Activated naive CD8-positive, alpha-beta T cell (primary cell): ENCODE results near the gene EPS15.
A peak's percentile ranks its signal among the peaks of the same experiment; 100 is the strongest.
"Not testable (repeated sequence)": the region's sequence is repeated elsewhere in the genome, so short reads cannot be mapped to it uniquely, and the experiment has no call there.

ENCODE experiments used
- H3K27ac Mint-ChIP-seq: one replicate; pipeline ENCODE4 v1.8.0; 2021; ENCODE audit warnings: mixed read lengths
- H3K27me3 Mint-ChIP-seq: one replicate; pipeline ENCODE4 v1.8.0; 2021; ENCODE audit warnings: mixed read lengths
- H3K36me3 Mint-ChIP-seq: one replicate; pipeline ENCODE4 v1.8.0; 2021; ENCODE audit warnings: mixed read lengths
- H3K4me1 Mint-ChIP-seq: one replicate; pipeline ENCODE4 v1.8.0; 2021; ENCODE audit warnings: low read depth, mixed read lengths
- H3K4me3 Mint-ChIP-seq: one replicate; pipeline ENCODE4 v1.8.0; 2021; ENCODE audit warnings: mild to moderate bottlenecking, mixed read lengths
- H3K9me3 Mint-ChIP-seq: one replicate; pipeline ENCODE4 v1.8.0; 2021; ENCODE audit warnings: low read depth, mixed read lengths

EPS15 gene

GRCh38 chr1:51552929-51553807, 34.1 kb upstream of the EPS15 start:
- no peak overlapping the region for H3K27ac Mint-ChIP-seq
- H3K36me3 Mint-ChIP-seq: no peaks in the 10 kb centered on the region
- no peak overlapping the region for H3K4me3 Mint-ChIP-seq
- peaks cover 11% of the 10 kb centered on the region for H3K4me1 Mint-ChIP-seq
- no peaks in the 10 kb centered on the region for H3K9me3 Mint-ChIP-seq
- H3K27me3 Mint-ChIP-seq: no peaks in the 10 kb centered on the region

GRCh38 chr1:51551848-51552296, 32.8 kb upstream of the EPS15 start:
- no peaks in the 10 kb centered on the region for H3K27me3 Mint-ChIP-seq
- H3K4me1 Mint-ChIP-seq: peaks cover 11% of the 10 kb centered on the region
- no peak overlapping the region for H3K4me3 Mint-ChIP-seq
- no peaks in the 10 kb centered on the region for H3K9me3 Mint-ChIP-seq
- no peaks in the 10 kb centered on the region for H3K36me3 Mint-ChIP-seq
- no peak overlapping the region for H3K27ac Mint-ChIP-seq

- Mint-ChIP-seq H3K4me3 (no peak overlapping the region), H3K9me3 (no peaks in the 10 kb centered on the region), H3K27ac (no peak overlapping the region), H3K36me3 (no peaks in the 10 kb centered on the region), H3K4me1 (peaks cover 11% of the 10 kb centered on the region), H3K27me3 (no peaks in the 10 kb centered on the region)
Observed at GRCh38 chr1:51551081-51551480, 32.0 kb upstream of the EPS15 start.

GRCh38 chr1:51549901-51550300, 30.8 kb upstream of the EPS15 start:
- Mint-ChIP-seq H3K9me3 (no peaks in the 10 kb centered on the region), H3K27me3 (no peaks in the 10 kb centered on the region), H3K36me3 (no peaks in the 10 kb centered on the region), H3K4me3 (no peak overlapping the region), H3K27ac (no peak overlapping the region), H3K4me1 (peaks cover 11% of the 10 kb centered on the region)

- Mint-ChIP-seq H3K4me3 (no peak overlapping the region), H3K4me1 (peaks cover 11% of the 10 kb centered on the region), H3K27me3 (no peaks in the 10 kb centered on the region), H3K36me3 (no peaks in the 10 kb centered on the region), H3K27ac (peak overlapping the region; percentile 75), H3K9me3 (no peaks in the 10 kb centered on the region)
Observed at GRCh38 chr1:51549016-51549619, 30.1 kb upstream of the EPS15 start.

- Mint-ChIP-seq H3K27ac (no peak overlapping the region), H3K4me3 (no peak overlapping the region), H3K36me3 (peaks cover 2% of the 10 kb centered on the region), H3K4me1 (peaks cover 15% of the 10 kb centered on the region), H3K9me3 (no peaks in the 10 kb centered on the region), H3K27me3 (no peaks in the 10 kb centered on the region)
Observed at GRCh38 chr1:51543858-51544257, 24.8 kb upstream of the EPS15 start.

GRCh38 chr1:51542158-51542953, 23.3 kb upstream of the EPS15 start:
- H3K9me3 Mint-ChIP-seq: no peaks in the 10 kb centered on the region
- no peak overlapping the region for H3K27ac Mint-ChIP-seq
- peaks cover 9% of the 10 kb centered on the region for H3K4me1 Mint-ChIP-seq
- H3K36me3 Mint-ChIP-seq: peaks cover 2% of the 10 kb centered on the region
- H3K4me3 Mint-ChIP-seq: no peak overlapping the region
- H3K27me3 Mint-ChIP-seq: no peaks in the 10 kb centered on the region

- Mint-ChIP-seq H3K4me1 (peaks cover 9% of the 10 kb centered on the region), H3K4me3 (no peak overlapping the region), H3K27ac (no peak overlapping the region)
Observed at GRCh38 chr1:51541313-51542050, 22.4 kb upstream of the EPS15 start.

GRCh38 chr1:51537568-51537967, 18.5 kb upstream of the EPS15 start:
- no peaks in the 10 kb centered on the region for H3K27me3 Mint-ChIP-seq
- H3K27ac Mint-ChIP-seq: no peak overlapping the region
- H3K4me3 Mint-ChIP-seq: no peak overlapping the region
- H3K9me3 Mint-ChIP-seq: no peaks in the 10 kb centered on the region
- H3K36me3 Mint-ChIP-seq: no peaks in the 10 kb centered on the region
- H3K4me1 Mint-ChIP-seq: peaks cover 15% of the 10 kb centered on the region

More at GRCh38 chr1:51541313-51542050, 22.4 kb upstream of the EPS15 start:
- Mint-ChIP-seq H3K9me3 (no peaks in the 10 kb centered on the region), H3K36me3 (peaks cover 2% of the 10 kb centered on the region), H3K27me3 (no peaks in the 10 kb centered on the region)

GRCh38 chr1:51535006-51535592, 16.0 kb upstream of the EPS15 start:
- Mint-ChIP-seq H3K4me1 (peaks cover 5% of the 10 kb centered on the region), H3K27ac (no peak overlapping the region), H3K9me3 (no peaks in the 10 kb centered on the region), H3K27me3 (no peaks in the 10 kb centered on the region), H3K4me3 (no peak overlapping the region), H3K36me3 (no peaks in the 10 kb centered on the region)

- H3K27ac Mint-ChIP-seq: no peak overlapping the region
- no peaks in the 10 kb centered on the region for H3K9me3 Mint-ChIP-seq
- H3K36me3 Mint-ChIP-seq: no peaks in the 10 kb centered on the region
- H3K4me3 Mint-ChIP-seq: no peak overlapping the region
- H3K27me3 Mint-ChIP-seq: no peaks in the 10 kb centered on the region
- peaks cover 5% of the 10 kb centered on the region for H3K4me1 Mint-ChIP-seq
Observed at GRCh38 chr1:51534447-51534846, 15.4 kb upstream of the EPS15 start.

GRCh38 chr1:51532853-51533252, 13.8 kb upstream of the EPS15 start:
- Mint-ChIP-seq H3K27ac (no peak overlapping the region), H3K4me1 (peaks cover 5% of the 10 kb centered on the region), H3K36me3 (no peaks in the 10 kb centered on the region)

GRCh38 chr1:51530447-51530846, 11.4 kb upstream of the EPS15 start:
- H3K4me1 Mint-ChIP-seq, H3K9me3 Mint-ChIP-seq, H3K27ac Mint-ChIP-seq, H3K36me3 Mint-ChIP-seq, H3K4me3 Mint-ChIP-seq, H3K27me3 Mint-ChIP-seq: not testable (repeated sequence)

More at GRCh38 chr1:51532853-51533252, 13.8 kb upstream of the EPS15 start:
- Mint-ChIP-seq H3K27me3 (no peaks in the 10 kb centered on the region), H3K4me3 (no peak overlapping the region), H3K9me3 (no peaks in the 10 kb centered on the region)

- H3K4me3 Mint-ChIP-seq: no peak overlapping the region
- no peaks in the 10 kb centered on the region for H3K27me3 Mint-ChIP-seq
- no peaks in the 10 kb centered on the region for H3K9me3 Mint-ChIP-seq
- no peaks in the 10 kb centered on the region for H3K4me1 Mint-ChIP-seq
- H3K27ac Mint-ChIP-seq: no peak overlapping the region
- H3K36me3 Mint-ChIP-seq: no peaks in the 10 kb centered on the region
Observed at GRCh38 chr1:51527144-51527543, 8.1 kb upstream of the EPS15 start.
